Endothelial cell (in vitro differentiated cells): Measurements from ENCODE around the gene FRAT2. TPM values are rescaled to one million over a fixed set of nuclear protein-coding genes. Genes with fewer than 3 reads are reported as not detected.

Source experiments
- DNase-seq: peaks from one replicate; pipeline ENCODE4 v3.0.0; 2021; ENCODE audit warnings: low spot score
- H3K27ac Mint-ChIP-seq: one replicate; pipeline ENCODE4 v1.8.0; 2021; ENCODE audit warnings: mixed read lengths, inconsistent platforms; ENCODE audit not compliant: unreplicated experiment
- H3K27me3 Mint-ChIP-seq: one replicate; pipeline ENCODE4 v1.8.0; 2021; ENCODE audit warnings: mild to moderate bottlenecking, moderate library complexity, mixed read lengths, inconsistent platforms; ENCODE audit not compliant: unreplicated experiment
- H3K36me3 Mint-ChIP-seq: one replicate; pipeline ENCODE4 v1.8.0; 2021; ENCODE audit warnings: mild to moderate bottlenecking, low read depth, mixed read lengths, inconsistent platforms; ENCODE audit not compliant: unreplicated experiment
- H3K4me1 Mint-ChIP-seq: one replicate; pipeline ENCODE4 v1.8.0; 2021; ENCODE audit warnings: mild to moderate bottlenecking, mixed read lengths, inconsistent platforms; ENCODE audit not compliant: unreplicated experiment
- H3K4me3 Mint-ChIP-seq: one replicate; pipeline ENCODE4 v1.8.0; 2021; ENCODE audit warnings: mild to moderate bottlenecking, mixed read lengths, inconsistent platforms; ENCODE audit not compliant: unreplicated experiment
- H3K9me3 Mint-ChIP-seq: one replicate; pipeline ENCODE4 v1.8.0; 2021; ENCODE audit warnings: mixed read lengths, inconsistent platforms; ENCODE audit not compliant: unreplicated experiment
- total RNA-seq: library from RNA; stranded (reverse); fragmentation: NEBNext Ultra II Directional; extraction: Animal tissue kit (Norgen Biotek cat#: 25700); gene quantifications from one replicate; pipeline ENCODE4 v1.2.1, GENCODE V29; 2021; ENCODE audit not compliant: unreplicated experiment
- TF ChIP-seq, protein P1 (sequence below): fragments of 200-600 bp; sonication (generic); IDR thresholded peaks from one replicate; pipeline ENCODE4 v1.5.0; 2021; ENCODE audit warnings: antibody characterized with exemption; ENCODE audit not compliant: unreplicated experiment

FRAT2 gene
- total RNA-seq, 1 donor from 2014 or later: 25.6 TPM

DNA sequence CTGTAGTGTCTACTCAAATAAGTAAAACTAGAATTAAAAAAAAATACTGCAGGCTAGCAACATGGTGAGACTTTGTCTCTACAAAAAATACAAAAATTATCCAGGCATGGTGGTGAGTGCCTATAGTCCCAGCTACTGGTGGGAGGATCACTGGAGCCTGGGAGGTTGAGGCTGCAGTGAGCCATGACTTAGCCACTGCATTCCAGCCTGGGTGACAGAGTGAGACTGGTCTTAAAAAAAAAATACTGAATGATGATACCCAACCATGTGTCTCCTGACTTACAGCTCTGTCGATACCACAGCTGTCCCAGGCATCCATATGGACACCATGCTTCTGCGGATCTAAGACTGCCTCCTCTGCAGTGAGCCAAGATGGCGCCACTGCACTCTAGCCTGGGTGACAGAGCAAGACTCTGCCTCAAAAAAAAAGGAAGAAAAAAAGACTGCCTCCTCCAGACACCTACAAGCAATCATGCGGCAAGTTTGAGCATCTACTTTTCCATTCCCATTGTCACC lies 23.4 kb downstream of the FRAT2 start:
- no peak overlapping the region for H3K4me3 Mint-ChIP-seq
- H3K27me3 Mint-ChIP-seq: no peaks in the 10 kb centered on the region
- no peaks in the 10 kb centered on the region for H3K9me3 Mint-ChIP-seq
- no peaks in the 10 kb centered on the region for H3K4me1 Mint-ChIP-seq
- TF ChIP-seq, protein P1, sequence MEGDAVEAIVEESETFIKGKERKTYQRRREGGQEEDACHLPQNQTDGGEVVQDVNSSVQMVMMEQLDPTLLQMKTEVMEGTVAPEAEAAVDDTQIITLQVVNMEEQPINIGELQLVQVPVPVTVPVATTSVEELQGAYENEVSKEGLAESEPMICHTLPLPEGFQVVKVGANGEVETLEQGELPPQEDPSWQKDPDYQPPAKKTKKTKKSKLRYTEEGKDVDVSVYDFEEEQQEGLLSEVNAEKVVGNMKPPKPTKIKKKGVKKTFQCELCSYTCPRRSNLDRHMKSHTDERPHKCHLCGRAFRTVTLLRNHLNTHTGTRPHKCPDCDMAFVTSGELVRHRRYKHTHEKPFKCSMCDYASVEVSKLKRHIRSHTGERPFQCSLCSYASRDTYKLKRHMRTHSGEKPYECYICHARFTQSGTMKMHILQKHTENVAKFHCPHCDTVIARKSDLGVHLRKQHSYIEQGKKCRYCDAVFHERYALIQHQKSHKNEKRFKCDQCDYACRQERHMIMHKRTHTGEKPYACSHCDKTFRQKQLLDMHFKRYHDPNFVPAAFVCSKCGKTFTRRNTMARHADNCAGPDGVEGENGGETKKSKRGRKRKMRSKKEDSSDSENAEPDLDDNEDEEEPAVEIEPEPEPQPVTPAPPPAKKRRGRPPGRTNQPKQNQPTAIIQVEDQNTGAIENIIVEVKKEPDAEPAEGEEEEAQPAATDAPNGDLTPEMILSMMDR: no peak
- DNase-seq: no peak
- no peaks in the 10 kb centered on the region for H3K36me3 Mint-ChIP-seq
- H3K27ac Mint-ChIP-seq: no peak overlapping the region

- H3K27me3 Mint-ChIP-seq: no peaks in the 10 kb centered on the region
- H3K4me1 Mint-ChIP-seq: no peaks in the 10 kb centered on the region
- TF ChIP-seq, protein P1: no peak
- no peak overlapping the region for H3K4me3 Mint-ChIP-seq
- no peaks in the 10 kb centered on the region for H3K9me3 Mint-ChIP-seq
- H3K27ac Mint-ChIP-seq: no peak overlapping the region
- H3K36me3 Mint-ChIP-seq: no peaks in the 10 kb centered on the region
- no peak for DNase-seq
Measured at GRCh38 chr10:97307866-97308780, 26.4 kb downstream of the FRAT2 start.

- no peak overlapping the region for H3K27ac Mint-ChIP-seq
- TF ChIP-seq, protein P1: no peak
- H3K9me3 Mint-ChIP-seq: no peaks in the 10 kb centered on the region
- DNase-seq: no peak
- no peaks in the 10 kb centered on the region for H3K4me1 Mint-ChIP-seq
- no peaks in the 10 kb centered on the region for H3K36me3 Mint-ChIP-seq
- no peak overlapping the region for H3K4me3 Mint-ChIP-seq
- H3K27me3 Mint-ChIP-seq: no peaks in the 10 kb centered on the region
Measured at GRCh38 chr10:97307441-97307840, 27.1 kb downstream of the FRAT2 start.

- no peaks in the 10 kb centered on the region for H3K9me3 Mint-ChIP-seq
Measured at GRCh38 chr10:97302088-97302791, 32.3 kb downstream of the FRAT2 start.

More at GRCh38 chr10:97302088-97302791, 32.3 kb downstream of the FRAT2 start:
- no peaks in the 10 kb centered on the region for H3K36me3 Mint-ChIP-seq
- TF ChIP-seq, protein P1: no peak
- no peaks in the 10 kb centered on the region for H3K27me3 Mint-ChIP-seq
- DNase-seq: no peak
- H3K27ac Mint-ChIP-seq: no peak overlapping the region
- no peak overlapping the region for H3K4me3 Mint-ChIP-seq
- peaks cover 6% of the 10 kb centered on the region for H3K4me1 Mint-ChIP-seq
